HEK293 (cell line): Measurements from ENCODE around the gene NIP7.

ENCODE experiments used
- CTCF ChIA-PET: fragments of 350-600 bp; formaldehyde crosslinking; extraction: SDS; loops from one replicate; lab custom pipeline; 2021; ENCODE audit warnings: antibody characterized with exemption; lab: Yijun Ruan, JAX
- POLR2A ChIA-PET: fragments of 300-600 bp; formaldehyde crosslinking; extraction: SDS; loops from one replicate; lab custom pipeline; 2020; ENCODE audit warnings: antibody characterized with exemption, inconsistent platforms; lab: Yijun Ruan, JAX
- H3K27ac ChIP-seq: fragments of 200-500 bp; sonication (Bioruptor generic); 2 replicates; pipeline ENCODE4 v1.5.1; 2014; ENCODE audit warnings: low read depth, low read length, control low read depth, inconsistent platforms; ENCODE audit errors: extremely low read depth
- H3K36me3 ChIP-seq, 2 experiments: fragments of 200-500 bp in 1 of 2; sonication (Bioruptor generic) in 1 of 2; 1 replicate in 1 of 2; 2 replicates in 1 of 2; pipeline ENCODE4 v1.5.1; 2014 to 2017; ENCODE audit warnings: inconsistent platforms in 2 of 2, low read length in 2 of 2; ENCODE audit not compliant: control insufficient read depth in 2 of 2, insufficient read depth in 1 of 2
- H3K4me1 ChIP-seq: fragments of 200-500 bp; sonication (Bioruptor generic); 2 replicates; pipeline ENCODE4 v1.5.1; 2014; ENCODE audit warnings: mild to moderate bottlenecking, low read length, inconsistent platforms; ENCODE audit not compliant: control insufficient read depth, insufficient read depth
- H3K4me3 ChIP-seq: 2 replicates; pipeline ENCODE4 v1.5.1; 2011; ENCODE audit warnings: low read depth, mild to moderate bottlenecking, control low read depth, low read length, moderate library complexity
- H3K9me3 ChIP-seq: fragments of 200-500 bp; sonication (Bioruptor generic); 2 replicates; pipeline ENCODE4 v1.5.1; 2014; ENCODE audit warnings: low read depth, low read length, inconsistent platforms; ENCODE audit not compliant: control insufficient read depth, insufficient read depth
- SP2 ChIP-seq: fragments of 450-650 bp; formaldehyde crosslinking; IDR thresholded peaks from 2 replicates; pipeline ENCODE4 v1.5.1; 2016; ENCODE audit warnings: missing biosample characterization, missing genetic modification characterization
- ZFP3 ChIP-seq: fragments of 450-650 bp; formaldehyde crosslinking; IDR thresholded peaks from 2 replicates; pipeline ENCODE4 v1.5.1; 2016; ENCODE audit warnings: low read depth, missing biosample characterization, missing genetic modification characterization
- ZNF2 ChIP-seq: fragments of 450-650 bp; formaldehyde crosslinking; IDR thresholded peaks from 2 replicates; pipeline ENCODE4 v1.5.1; 2016; ENCODE audit warnings: missing biosample characterization, missing genetic modification characterization
- ZNF23 ChIP-seq: fragments of 450-650 bp; formaldehyde crosslinking; IDR thresholded peaks from 2 replicates; pipeline ENCODE4 v1.5.1; 2016; ENCODE audit warnings: missing biosample characterization, missing genetic modification characterization, borderline replicate concordance
- ZNF248 ChIP-seq: fragments of 450-650 bp; formaldehyde crosslinking; IDR thresholded peaks from 2 replicates; pipeline ENCODE4 v1.5.1; 2017; ENCODE audit warnings: missing biosample characterization, missing genetic modification characterization
- ZNF48 ChIP-seq: fragments of 450-650 bp; formaldehyde crosslinking; IDR thresholded peaks from 2 replicates; pipeline ENCODE4 v1.5.1; 2016; ENCODE audit warnings: missing biosample characterization, missing genetic modification characterization
- ZNF501 ChIP-seq: fragments of 450-650 bp; formaldehyde crosslinking; IDR thresholded peaks from 2 replicates; pipeline ENCODE4 v1.5.1; 2016; ENCODE audit warnings: missing biosample characterization, missing genetic modification characterization
- ZNF530 ChIP-seq: fragments of 450-650 bp; formaldehyde crosslinking; IDR thresholded peaks from 2 replicates; pipeline ENCODE4 v1.5.1; 2016; ENCODE audit warnings: low read depth, missing biosample characterization, missing genetic modification characterization
- ZNF654 ChIP-seq: fragments of 450-650 bp; formaldehyde crosslinking; IDR thresholded peaks from 2 replicates; pipeline ENCODE4 v1.5.1; 2016; ENCODE audit warnings: low read depth, missing biosample characterization, missing genetic modification characterization
- ZXDB ChIP-seq: fragments of 450-650 bp; formaldehyde crosslinking; IDR thresholded peaks from 2 replicates; pipeline ENCODE4 v1.5.1; 2016; ENCODE audit warnings: missing biosample characterization, missing genetic modification characterization
- TF ChIP-seq, protein P1 (sequence below): fragments of 450-650 bp; IDR thresholded peaks from 2 replicates; pipeline ENCODE4 v1.5.1; 2018; ENCODE audit warnings: missing biosample characterization, missing genetic modification characterization
- TF ChIP-seq, protein P2 (sequence below): fragments of 450-650 bp; formaldehyde crosslinking; conservative IDR thresholded peaks from 2 replicates; pipeline ENCODE4 v1.5.1; 2016; ENCODE audit warnings: low read depth, missing biosample characterization, missing genetic modification characterization
- TF ChIP-seq, protein P3 (sequence below): fragments of 450-650 bp; formaldehyde crosslinking; IDR thresholded peaks from 2 replicates; pipeline ENCODE4 v1.5.1; 2016; ENCODE audit warnings: missing biosample characterization, missing genetic modification characterization
- TF ChIP-seq, protein P4 (sequence below): fragments of 450-650 bp; formaldehyde crosslinking; IDR thresholded peaks from 2 replicates; pipeline ENCODE4 v1.5.1; 2016; ENCODE audit warnings: missing biosample characterization, missing genetic modification characterization
- TF ChIP-seq, protein P5 (sequence below): fragments of 450-650 bp; formaldehyde crosslinking; IDR thresholded peaks from 2 replicates; pipeline ENCODE4 v1.5.1; 2017; ENCODE audit warnings: missing biosample characterization, missing genetic modification characterization
- TF ChIP-seq, protein P6 (sequence below): IDR thresholded peaks from 2 replicates; pipeline ENCODE4 v1.6.1; 2011; ENCODE audit warnings: mild to moderate bottlenecking, low read depth, low read length, borderline replicate concordance
- TF ChIP-seq, protein P7 (sequence below): fragments of 450-650 bp; formaldehyde crosslinking; IDR thresholded peaks from 2 replicates; pipeline ENCODE4 v1.5.1; 2017; ENCODE audit warnings: missing biosample characterization, missing genetic modification characterization
- TF ChIP-seq, protein P8 (sequence below): fragments of 450-650 bp; formaldehyde crosslinking; IDR thresholded peaks from 2 replicates; pipeline ENCODE4 v1.5.1; 2017; ENCODE audit warnings: missing biosample characterization, mild to moderate bottlenecking, missing genetic modification characterization, moderate library complexity

NIP7 gene

DNA sequence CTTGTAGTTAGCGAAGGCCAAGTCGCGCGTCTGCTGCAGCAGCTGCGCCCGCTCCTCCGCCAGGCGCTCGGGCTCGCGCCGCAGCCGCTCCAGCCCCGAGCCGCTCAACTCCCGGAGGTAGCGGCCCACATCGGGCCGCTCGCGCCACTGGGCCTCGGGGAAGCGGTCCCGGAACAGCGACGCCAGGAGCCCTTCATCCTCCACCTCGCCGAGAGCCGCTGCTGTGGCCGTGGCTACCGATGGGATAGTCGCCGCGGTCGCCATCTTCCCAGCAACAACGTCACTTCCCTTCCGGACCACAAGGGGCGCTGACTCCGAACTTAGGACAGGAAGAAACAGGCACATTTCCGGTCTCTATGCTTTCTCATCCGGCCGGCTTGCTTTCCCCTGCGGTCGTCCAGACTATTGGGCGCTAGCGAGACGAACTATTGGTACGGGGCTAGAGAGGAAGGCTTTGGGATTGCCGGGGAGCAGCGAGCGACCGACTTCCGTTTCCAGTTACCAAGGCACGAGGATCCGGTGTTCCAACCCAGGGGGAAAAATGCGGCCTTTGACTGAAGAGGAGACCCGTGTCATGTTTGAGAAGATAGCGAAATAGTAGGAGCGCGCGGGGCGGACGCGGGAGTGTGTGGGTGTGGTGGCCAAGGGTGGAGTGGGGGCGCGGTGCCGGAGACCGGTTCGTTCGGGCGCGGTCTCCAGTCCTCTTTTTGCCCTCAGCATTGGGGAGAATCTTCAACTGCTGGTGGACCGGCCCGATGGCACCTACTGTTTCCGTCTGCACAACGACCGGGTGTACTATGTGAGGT is at the start of gene NIP7, which contains the start of gene COG8:
NIP7 (plus strand) TSS at position 484 of the 806 bp plus-strand sequence; CDS start at position 542, 58 bp downstream.
COG8 (minus strand) TSS at position 276 of the 806 bp plus-strand sequence; CDS start at position 264, 12 bp downstream.
- Histone ChIP-seq H3K27ac (peak within 1 kb of the TSS; percentile 71), H3K9me3 (no peaks in the 10 kb centered on the region), H3K36me3 (peaks cover 20 to 67% of the 10 kb centered on the region in 2 experiments; a peak in 2 of 3 replicates), H3K4me3 (peak within 1 kb of the TSS; percentile 92), H3K4me1 (no peaks in the 10 kb centered on the region)
- ChIA-PET POLR2A (interaction anchor here (0.7 to 5.2 kb wide), 4 partner anchors 8 to 13 kb away, joined by 3 to 27 read pairs (median 4); partner anchors contain the start of genes PDF and TMED6), CTCF (interaction anchor here (0.5 to 1.4 kb wide), 6 partner anchors 11 to 580 kb away, joined by 3 to 4 read pairs (median 4); no protein-coding TSS in a partner anchor)
- TF ChIP-seq, protein P1, sequence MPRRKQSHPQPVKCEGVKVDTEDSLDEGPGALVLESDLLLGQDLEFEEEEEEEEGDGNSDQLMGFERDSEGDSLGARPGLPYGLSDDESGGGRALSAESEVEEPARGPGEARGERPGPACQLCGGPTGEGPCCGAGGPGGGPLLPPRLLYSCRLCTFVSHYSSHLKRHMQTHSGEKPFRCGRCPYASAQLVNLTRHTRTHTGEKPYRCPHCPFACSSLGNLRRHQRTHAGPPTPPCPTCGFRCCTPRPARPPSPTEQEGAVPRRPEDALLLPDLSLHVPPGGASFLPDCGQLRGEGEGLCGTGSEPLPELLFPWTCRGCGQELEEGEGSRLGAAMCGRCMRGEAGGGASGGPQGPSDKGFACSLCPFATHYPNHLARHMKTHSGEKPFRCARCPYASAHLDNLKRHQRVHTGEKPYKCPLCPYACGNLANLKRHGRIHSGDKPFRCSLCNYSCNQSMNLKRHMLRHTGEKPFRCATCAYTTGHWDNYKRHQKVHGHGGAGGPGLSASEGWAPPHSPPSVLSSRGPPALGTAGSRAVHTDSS (tag by site-specific recombination): peak; percentile 13; the same call in 1 of the 2 replicates
- TF ChIP-seq, protein P2, sequence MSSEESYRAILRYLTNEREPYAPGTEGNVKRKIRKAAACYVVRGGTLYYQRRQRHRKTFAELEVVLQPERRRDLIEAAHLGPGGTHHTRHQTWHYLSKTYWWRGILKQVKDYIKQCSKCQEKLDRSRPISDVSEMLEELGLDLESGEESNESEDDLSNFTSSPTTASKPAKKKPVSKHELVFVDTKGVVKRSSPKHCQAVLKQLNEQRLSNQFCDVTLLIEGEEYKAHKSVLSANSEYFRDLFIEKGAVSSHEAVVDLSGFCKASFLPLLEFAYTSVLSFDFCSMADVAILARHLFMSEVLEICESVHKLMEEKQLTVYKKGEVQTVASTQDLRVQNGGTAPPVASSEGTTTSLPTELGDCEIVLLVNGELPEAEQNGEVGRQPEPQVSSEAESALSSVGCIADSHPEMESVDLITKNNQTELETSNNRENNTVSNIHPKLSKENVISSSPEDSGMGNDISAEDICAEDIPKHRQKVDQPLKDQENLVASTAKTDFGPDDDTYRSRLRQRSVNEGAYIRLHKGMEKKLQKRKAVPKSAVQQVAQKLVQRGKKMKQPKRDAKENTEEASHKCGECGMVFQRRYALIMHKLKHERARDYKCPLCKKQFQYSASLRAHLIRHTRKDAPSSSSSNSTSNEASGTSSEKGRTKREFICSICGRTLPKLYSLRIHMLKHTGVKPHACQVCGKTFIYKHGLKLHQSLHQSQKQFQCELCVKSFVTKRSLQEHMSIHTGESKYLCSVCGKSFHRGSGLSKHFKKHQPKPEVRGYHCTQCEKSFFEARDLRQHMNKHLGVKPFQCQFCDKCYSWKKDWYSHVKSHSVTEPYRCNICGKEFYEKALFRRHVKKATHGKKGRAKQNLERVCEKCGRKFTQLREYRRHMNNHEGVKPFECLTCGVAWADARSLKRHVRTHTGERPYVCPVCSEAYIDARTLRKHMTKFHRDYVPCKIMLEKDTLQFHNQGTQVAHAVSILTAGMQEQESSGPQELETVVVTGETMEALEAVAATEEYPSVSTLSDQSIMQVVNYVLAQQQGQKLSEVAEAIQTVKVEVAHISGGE: peak; percentile 98
- TF ChIP-seq ZFP3 (tag by site-specific recombination) (no peak), ZNF530 (tag by site-specific recombination) (no peak), ZNF23 (tag by site-specific recombination) (no peak), ZNF248 (no peak), ZNF501 (tag by site-specific recombination) (no peak), ZNF654 (tag by site-specific recombination) (no peak), ZXDB (tag by site-specific recombination) (peak; percentile 82), SP2 (tag by site-specific recombination) (peak; percentile 91), ZNF48 (tag by site-specific recombination) (no peak), ZNF2 (tag by site-specific recombination) (peak; percentile 46; the same call in 1 of the 2 replicates)
- TF ChIP-seq, protein P3, sequence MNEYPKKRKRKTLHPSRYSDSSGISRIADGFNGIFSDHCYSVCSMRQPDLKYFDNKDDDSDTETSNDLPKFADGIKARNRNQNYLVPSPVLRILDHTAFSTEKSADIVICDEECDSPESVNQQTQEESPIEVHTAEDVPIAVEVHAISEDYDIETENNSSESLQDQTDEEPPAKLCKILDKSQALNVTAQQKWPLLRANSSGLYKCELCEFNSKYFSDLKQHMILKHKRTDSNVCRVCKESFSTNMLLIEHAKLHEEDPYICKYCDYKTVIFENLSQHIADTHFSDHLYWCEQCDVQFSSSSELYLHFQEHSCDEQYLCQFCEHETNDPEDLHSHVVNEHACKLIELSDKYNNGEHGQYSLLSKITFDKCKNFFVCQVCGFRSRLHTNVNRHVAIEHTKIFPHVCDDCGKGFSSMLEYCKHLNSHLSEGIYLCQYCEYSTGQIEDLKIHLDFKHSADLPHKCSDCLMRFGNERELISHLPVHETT: peak; percentile 20; the same call in 1 of the 2 replicates
- TF ChIP-seq, protein P4, sequence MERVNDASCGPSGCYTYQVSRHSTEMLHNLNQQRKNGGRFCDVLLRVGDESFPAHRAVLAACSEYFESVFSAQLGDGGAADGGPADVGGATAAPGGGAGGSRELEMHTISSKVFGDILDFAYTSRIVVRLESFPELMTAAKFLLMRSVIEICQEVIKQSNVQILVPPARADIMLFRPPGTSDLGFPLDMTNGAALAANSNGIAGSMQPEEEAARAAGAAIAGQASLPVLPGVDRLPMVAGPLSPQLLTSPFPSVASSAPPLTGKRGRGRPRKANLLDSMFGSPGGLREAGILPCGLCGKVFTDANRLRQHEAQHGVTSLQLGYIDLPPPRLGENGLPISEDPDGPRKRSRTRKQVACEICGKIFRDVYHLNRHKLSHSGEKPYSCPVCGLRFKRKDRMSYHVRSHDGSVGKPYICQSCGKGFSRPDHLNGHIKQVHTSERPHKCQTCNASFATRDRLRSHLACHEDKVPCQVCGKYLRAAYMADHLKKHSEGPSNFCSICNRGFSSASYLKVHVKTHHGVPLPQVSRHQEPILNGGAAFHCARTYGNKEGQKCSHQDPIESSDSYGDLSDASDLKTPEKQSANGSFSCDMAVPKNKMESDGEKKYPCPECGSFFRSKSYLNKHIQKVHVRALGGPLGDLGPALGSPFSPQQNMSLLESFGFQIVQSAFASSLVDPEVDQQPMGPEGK: no peak
- TF ChIP-seq, protein P5, sequence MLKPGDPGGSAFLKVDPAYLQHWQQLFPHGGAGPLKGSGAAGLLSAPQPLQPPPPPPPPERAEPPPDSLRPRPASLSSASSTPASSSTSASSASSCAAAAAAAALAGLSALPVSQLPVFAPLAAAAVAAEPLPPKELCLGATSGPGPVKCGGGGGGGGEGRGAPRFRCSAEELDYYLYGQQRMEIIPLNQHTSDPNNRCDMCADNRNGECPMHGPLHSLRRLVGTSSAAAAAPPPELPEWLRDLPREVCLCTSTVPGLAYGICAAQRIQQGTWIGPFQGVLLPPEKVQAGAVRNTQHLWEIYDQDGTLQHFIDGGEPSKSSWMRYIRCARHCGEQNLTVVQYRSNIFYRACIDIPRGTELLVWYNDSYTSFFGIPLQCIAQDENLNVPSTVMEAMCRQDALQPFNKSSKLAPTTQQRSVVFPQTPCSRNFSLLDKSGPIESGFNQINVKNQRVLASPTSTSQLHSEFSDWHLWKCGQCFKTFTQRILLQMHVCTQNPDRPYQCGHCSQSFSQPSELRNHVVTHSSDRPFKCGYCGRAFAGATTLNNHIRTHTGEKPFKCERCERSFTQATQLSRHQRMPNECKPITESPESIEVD (tag by site-specific recombination): no peak
- TF ChIP-seq, protein P6, sequence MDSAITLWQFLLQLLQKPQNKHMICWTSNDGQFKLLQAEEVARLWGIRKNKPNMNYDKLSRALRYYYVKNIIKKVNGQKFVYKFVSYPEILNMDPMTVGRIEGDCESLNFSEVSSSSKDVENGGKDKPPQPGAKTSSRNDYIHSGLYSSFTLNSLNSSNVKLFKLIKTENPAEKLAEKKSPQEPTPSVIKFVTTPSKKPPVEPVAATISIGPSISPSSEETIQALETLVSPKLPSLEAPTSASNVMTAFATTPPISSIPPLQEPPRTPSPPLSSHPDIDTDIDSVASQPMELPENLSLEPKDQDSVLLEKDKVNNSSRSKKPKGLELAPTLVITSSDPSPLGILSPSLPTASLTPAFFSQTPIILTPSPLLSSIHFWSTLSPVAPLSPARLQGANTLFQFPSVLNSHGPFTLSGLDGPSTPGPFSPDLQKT: 0 out of 2 replicates have a peak, but pooled peaks have one; percentile 65
- TF ChIP-seq, protein P7, sequence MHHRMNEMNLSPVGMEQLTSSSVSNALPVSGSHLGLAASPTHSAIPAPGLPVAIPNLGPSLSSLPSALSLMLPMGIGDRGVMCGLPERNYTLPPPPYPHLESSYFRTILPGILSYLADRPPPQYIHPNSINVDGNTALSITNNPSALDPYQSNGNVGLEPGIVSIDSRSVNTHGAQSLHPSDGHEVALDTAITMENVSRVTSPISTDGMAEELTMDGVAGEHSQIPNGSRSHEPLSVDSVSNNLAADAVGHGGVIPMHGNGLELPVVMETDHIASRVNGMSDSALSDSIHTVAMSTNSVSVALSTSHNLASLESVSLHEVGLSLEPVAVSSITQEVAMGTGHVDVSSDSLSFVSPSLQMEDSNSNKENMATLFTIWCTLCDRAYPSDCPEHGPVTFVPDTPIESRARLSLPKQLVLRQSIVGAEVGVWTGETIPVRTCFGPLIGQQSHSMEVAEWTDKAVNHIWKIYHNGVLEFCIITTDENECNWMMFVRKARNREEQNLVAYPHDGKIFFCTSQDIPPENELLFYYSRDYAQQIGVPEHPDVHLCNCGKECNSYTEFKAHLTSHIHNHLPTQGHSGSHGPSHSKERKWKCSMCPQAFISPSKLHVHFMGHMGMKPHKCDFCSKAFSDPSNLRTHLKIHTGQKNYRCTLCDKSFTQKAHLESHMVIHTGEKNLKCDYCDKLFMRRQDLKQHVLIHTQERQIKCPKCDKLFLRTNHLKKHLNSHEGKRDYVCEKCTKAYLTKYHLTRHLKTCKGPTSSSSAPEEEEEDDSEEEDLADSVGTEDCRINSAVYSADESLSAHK (tag by site-specific recombination): no peak
- TF ChIP-seq, protein P8, sequence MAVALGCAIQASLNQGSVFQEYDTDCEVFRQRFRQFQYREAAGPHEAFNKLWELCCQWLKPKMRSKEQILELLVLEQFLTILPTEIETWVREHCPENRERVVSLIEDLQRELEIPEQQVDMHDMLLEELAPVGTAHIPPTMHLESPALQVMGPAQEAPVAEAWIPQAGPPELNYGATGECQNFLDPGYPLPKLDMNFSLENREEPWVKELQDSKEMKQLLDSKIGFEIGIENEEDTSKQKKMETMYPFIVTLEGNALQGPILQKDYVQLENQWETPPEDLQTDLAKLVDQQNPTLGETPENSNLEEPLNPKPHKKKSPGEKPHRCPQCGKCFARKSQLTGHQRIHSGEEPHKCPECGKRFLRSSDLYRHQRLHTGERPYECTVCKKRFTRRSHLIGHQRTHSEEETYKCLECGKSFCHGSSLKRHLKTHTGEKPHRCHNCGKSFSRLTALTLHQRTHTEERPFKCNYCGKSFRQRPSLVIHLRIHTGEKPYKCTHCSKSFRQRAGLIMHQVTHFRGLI (tag by site-specific recombination): no peak
